ENCODE measurements around the gene TFCP2. TPM values are rescaled to one million over a fixed set of nuclear protein-coding genes. Genes with fewer than 3 reads are reported as not detected.

Gene TFCP2
- polyA plus RNA-seq, 4 donors, result 8.6 to 31.1 (median 13.6) TPM

DNA sequence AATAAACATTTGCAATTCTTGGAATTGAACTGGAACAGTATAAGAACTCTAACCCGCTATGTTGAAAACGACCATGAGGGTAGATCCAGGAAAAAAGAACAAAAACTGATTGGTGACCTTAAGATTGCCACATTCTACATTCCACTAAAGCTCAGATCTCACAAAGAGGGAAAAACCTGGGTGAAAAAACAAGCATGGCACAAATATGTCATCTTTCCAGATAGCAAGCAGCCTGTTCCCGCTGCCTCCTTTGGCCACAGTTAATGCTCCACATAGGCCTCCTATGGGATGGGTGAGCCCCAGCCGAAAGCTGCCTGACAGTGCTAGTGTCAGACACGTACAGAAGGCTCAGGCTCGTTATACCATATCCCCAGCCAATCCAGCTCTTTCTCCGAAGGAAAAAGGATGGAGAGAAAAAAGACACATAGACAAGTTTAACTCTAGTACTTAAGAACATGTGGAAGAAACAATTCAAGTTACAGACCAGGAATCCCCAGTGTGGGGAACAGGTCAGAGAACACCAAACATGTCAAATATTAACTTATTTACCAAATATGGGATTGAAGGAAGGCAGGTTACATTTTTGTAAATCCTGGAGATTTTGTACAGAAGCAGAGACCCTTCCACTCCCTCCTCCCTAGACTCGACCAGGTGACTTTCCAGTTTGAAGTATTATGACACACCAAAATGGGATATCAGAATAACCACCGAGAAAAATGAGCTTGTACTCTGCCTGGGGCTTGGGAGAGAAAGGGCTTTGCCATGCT is 110.1 kb downstream of the TFCP2 start:
- WGBS, 3 donors, result 73 to 78% (median 76%) methylated on average over 9 of the region's 9 CpGs
- H3K27ac ChIP-seq (ENCODE audit: low read depth in 1 of 3, low read length in 2 of 3), result no peak overlapping the region

DNA sequence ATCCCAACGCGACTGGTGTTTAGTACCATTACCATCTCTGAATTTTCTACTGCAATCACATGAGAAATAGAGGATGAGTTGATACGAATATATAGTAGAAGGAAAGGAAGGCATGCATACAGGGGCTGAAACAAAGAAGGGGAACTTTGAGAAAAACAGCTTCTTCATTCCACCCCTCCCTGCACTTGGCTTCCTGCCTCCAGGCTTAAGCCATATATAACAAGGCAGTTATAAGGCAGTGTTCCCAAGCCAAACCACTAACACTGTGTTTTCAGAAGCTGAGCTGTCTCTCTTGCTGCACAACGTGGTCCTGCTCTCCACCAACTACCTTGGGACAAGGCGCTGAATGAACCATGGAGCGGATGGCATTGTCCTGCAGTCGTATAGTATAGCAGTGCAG is 113.8 kb downstream of the TFCP2 start:
- no peaks in the 10 kb centered on the region for H3K9me3 ChIP-seq (ENCODE audit: control insufficient read depth in 2 of 2, insufficient read depth in 1 of 2, low read depth in 1 of 2, low read length in 1 of 2)
- H3K36me3 ChIP-seq (ENCODE audit: control insufficient read depth in 3 of 3, insufficient read depth in 2 of 3, low read depth in 1 of 3, low read length in 3 of 3), result peaks cover 13 to 65% (median 29%) of the 10 kb centered on the region in 3 donors
- H3K4me1 ChIP-seq (ENCODE audit: control insufficient read depth in 3 of 3, insufficient read depth in 2 of 3, low read depth in 1 of 3, low read length in 2 of 3), result no peaks in the 10 kb centered on the region
- no peak for DNase-seq
- no peak overlapping the region for H3K4me3 ChIP-seq (ENCODE audit: low read depth in 1 of 3, low read length in 3 of 3)
- FAIRE-seq, result no peak
- no peaks in the 10 kb centered on the region for H3K27me3 ChIP-seq (ENCODE audit: control insufficient read depth in 3 of 3, insufficient read depth in 3 of 3, low read length in 3 of 3)
- 84 to 90% (median 86%) methylated on average over 7 of the region's 7 CpGs for WGBS, 3 donors
- H3K27ac ChIP-seq (ENCODE audit: low read depth in 1 of 3, low read length in 2 of 3), result no peak overlapping the region

More for the DNA sequence above, 110.1 kb downstream of the TFCP2 start:
- no peak for FAIRE-seq
- DNase-seq, result no peak
- Histone ChIP-seq H3K9me3 (ENCODE audit: control insufficient read depth in 2 of 2, insufficient read depth in 1 of 2, low read depth in 1 of 2, low read length in 1 of 2) (no peaks in the 10 kb centered on the region), H3K4me3 (ENCODE audit: low read depth in 1 of 3, low read length in 3 of 3) (no peak overlapping the region), H3K4me1 (ENCODE audit: control insufficient read depth in 3 of 3, insufficient read depth in 2 of 3, low read depth in 1 of 3, low read length in 2 of 3) (no peaks in the 10 kb centered on the region), H3K36me3 (ENCODE audit: control insufficient read depth in 3 of 3, insufficient read depth in 2 of 3, low read depth in 1 of 3, low read length in 3 of 3) (peaks cover 10 to 62% (median 21%) of the 10 kb centered on the region in 3 donors), H3K27me3 (ENCODE audit: control insufficient read depth in 3 of 3, insufficient read depth in 3 of 3, low read length in 3 of 3) (no peaks in the 10 kb centered on the region)

DNA sequence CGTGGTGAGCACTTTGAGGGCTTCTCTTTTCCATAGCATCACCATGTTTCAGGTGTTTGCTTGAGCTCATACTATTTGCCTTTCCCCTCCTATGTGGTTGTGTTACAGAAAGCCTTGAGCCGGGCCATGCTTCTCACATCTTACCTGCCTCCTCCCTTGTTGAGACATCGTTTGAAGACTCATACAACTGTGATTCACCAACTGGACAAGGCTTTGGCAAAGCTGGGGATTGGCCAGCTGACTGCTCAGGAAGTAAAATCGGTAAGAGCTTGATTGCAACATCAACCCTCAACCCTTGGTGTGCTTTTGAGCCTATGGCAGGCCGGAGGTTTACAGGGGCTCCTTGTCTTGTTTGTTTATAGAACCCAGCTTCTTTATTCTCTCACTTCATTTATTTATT is 116.7 kb downstream of the TFCP2 start:
- FAIRE-seq, result no peak
- H3K4me1 ChIP-seq (ENCODE audit: control insufficient read depth in 3 of 3, insufficient read depth in 2 of 3, low read depth in 1 of 3, low read length in 2 of 3), result no peaks in the 10 kb centered on the region
- 84 to 88% (median 85%) methylated on average over 5 of the region's 5 CpGs for WGBS, 3 donors

DNA sequence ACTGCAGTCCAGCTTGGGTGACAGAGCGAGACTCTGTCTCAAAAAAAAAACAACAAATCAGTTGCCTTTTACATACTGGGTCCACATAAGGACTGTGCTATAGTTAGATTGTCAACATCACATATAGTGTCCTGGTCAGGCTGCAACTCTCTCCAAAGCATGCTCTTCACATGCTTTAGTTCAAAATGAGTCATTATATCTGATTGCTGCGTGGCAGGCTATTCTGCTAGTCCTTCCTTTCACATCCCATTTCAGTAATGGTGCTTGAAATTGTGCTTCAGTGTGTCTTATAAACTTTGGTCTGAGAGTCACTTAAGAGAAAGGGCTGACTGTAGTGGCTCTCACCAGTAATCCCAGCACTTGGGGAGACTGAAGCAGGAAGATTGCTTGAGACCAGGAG is 117.9 kb downstream of the TFCP2 start:
- Histone ChIP-seq H3K4me1 (ENCODE audit: control insufficient read depth in 3 of 3, insufficient read depth in 2 of 3, low read depth in 1 of 3, low read length in 2 of 3) (no peaks in the 10 kb centered on the region), H3K36me3 (ENCODE audit: control insufficient read depth in 3 of 3, insufficient read depth in 2 of 3, low read depth in 1 of 3, low read length in 3 of 3) (peaks cover 15 to 68% (median 24%) of the 10 kb centered on the region in 3 donors), H3K27ac (ENCODE audit: low read depth in 1 of 3, low read length in 2 of 3) (no peak overlapping the region), H3K9me3 (ENCODE audit: control insufficient read depth in 2 of 2, insufficient read depth in 1 of 2, low read depth in 1 of 2, low read length in 1 of 2) (no peaks in the 10 kb centered on the region), H3K27me3 (ENCODE audit: control insufficient read depth in 3 of 3, insufficient read depth in 3 of 3, low read length in 3 of 3) (no peaks in the 10 kb centered on the region), H3K4me3 (ENCODE audit: low read depth in 1 of 3, low read length in 3 of 3) (no peak overlapping the region)
- WGBS, 3 donors, result 91 to 96% (median 93%) methylated on average over 2 of the region's 2 CpGs
- no peak for DNase-seq
- FAIRE-seq, result no peak

More for the DNA sequence above, 116.7 kb downstream of the TFCP2 start:
- Histone ChIP-seq H3K9me3 (ENCODE audit: control insufficient read depth in 2 of 2, insufficient read depth in 1 of 2, low read depth in 1 of 2, low read length in 1 of 2) (no peaks in the 10 kb centered on the region), H3K27ac (ENCODE audit: low read depth in 1 of 3, low read length in 2 of 3) (peak overlapping the region in 1 of 3 donors; percentile 9), H3K27me3 (ENCODE audit: control insufficient read depth in 3 of 3, insufficient read depth in 3 of 3, low read length in 3 of 3) (no peaks in the 10 kb centered on the region), H3K36me3 (ENCODE audit: control insufficient read depth in 3 of 3, insufficient read depth in 2 of 3, low read depth in 1 of 3, low read length in 3 of 3) (peaks cover 16 to 66% (median 25%) of the 10 kb centered on the region in 3 donors), H3K4me3 (ENCODE audit: low read depth in 1 of 3, low read length in 3 of 3) (no peak overlapping the region)
- DNase-seq, result no peak

DNA sequence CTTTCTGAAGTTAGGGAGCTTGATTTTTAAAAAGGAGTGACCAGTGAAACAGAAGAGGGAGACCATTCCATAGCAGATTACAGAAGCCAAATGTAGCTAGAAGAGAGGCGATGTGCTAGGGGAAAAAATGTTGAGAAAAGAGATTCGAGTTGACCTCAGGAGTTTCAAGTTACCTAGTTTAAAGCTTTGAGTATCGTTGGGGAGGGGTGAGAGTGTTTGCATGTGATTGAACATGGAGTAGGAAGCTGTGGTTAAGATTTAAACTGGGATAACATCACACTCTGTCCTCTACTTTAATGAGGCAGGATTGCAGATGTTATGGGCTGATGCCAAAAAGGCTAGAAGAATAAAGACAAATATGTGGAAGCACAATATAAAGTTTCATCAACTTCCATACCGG is 121.1 kb downstream of the TFCP2 start:
- no peaks in the 10 kb centered on the region for H3K9me3 ChIP-seq (ENCODE audit: control insufficient read depth in 2 of 2, insufficient read depth in 1 of 2, low read depth in 1 of 2, low read length in 1 of 2)
- H3K36me3 ChIP-seq (ENCODE audit: control insufficient read depth in 3 of 3, insufficient read depth in 2 of 3, low read depth in 1 of 3, low read length in 3 of 3), result peaks cover 3 to 41% (median 12%) of the 10 kb centered on the region in 3 donors
- no peaks in the 10 kb centered on the region for H3K27me3 ChIP-seq (ENCODE audit: control insufficient read depth in 3 of 3, insufficient read depth in 3 of 3, low read length in 3 of 3)

DNA sequence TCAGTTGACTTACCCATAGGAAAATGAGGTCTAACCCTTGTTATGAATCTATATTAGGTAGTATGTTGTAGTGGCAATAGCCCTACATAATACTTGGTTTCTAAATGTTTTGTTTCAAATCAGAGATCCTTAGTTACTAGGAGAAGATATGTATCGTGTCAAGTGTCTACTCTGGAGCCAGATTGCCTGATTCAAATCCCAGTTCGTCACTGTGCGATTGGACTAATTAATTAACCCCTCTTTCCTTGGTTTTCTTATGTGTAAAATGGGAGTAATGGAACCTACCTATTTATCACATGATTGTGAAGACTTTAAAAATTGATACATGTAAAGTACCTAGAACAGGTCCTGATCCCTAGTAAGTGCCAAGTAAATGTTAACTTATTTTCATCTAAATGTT is 123.4 kb downstream of the TFCP2 start:
- no peak for FAIRE-seq
- Histone ChIP-seq H3K27ac (ENCODE audit: low read depth in 1 of 3, low read length in 2 of 3) (peak overlapping the region in 1 of 3 donors; percentile 85), H3K4me1 (ENCODE audit: control insufficient read depth in 3 of 3, insufficient read depth in 2 of 3, low read depth in 1 of 3, low read length in 2 of 3) (peaks cover 0 to 9% (median 5%) of the 10 kb centered on the region in 3 donors), H3K27me3 (ENCODE audit: control insufficient read depth in 3 of 3, insufficient read depth in 3 of 3, low read length in 3 of 3) (no peaks in the 10 kb centered on the region), H3K9me3 (ENCODE audit: control insufficient read depth in 2 of 2, insufficient read depth in 1 of 2, low read depth in 1 of 2, low read length in 1 of 2) (no peaks in the 10 kb centered on the region), H3K4me3 (ENCODE audit: low read depth in 1 of 3, low read length in 3 of 3) (peak overlapping the region in 2 of 3 donors; percentile 78 to 91), H3K36me3 (ENCODE audit: control insufficient read depth in 3 of 3, insufficient read depth in 2 of 3, low read depth in 1 of 3, low read length in 3 of 3) (peaks cover 2 to 23% (median 3%) of the 10 kb centered on the region in 3 donors)
- no peak for DNase-seq
- 13 to 55% (median 43%) methylated on average over 3 of the region's 3 CpGs for WGBS, 3 donors

More for the DNA sequence above, 121.1 kb downstream of the TFCP2 start:
- 63 to 84% (median 75%) methylated on average over 4 of the region's 4 CpGs for WGBS, 3 donors
- Histone ChIP-seq H3K27ac (ENCODE audit: low read depth in 1 of 3, low read length in 2 of 3) (no peak overlapping the region), H3K4me3 (ENCODE audit: low read depth in 1 of 3, low read length in 3 of 3) (no peak overlapping the region), H3K4me1 (ENCODE audit: control insufficient read depth in 3 of 3, insufficient read depth in 2 of 3, low read depth in 1 of 3, low read length in 2 of 3) (peaks cover 0 to 9% (median 5%) of the 10 kb centered on the region in 3 donors)
- FAIRE-seq (no peak), DNase-seq (no peak)

DNA sequence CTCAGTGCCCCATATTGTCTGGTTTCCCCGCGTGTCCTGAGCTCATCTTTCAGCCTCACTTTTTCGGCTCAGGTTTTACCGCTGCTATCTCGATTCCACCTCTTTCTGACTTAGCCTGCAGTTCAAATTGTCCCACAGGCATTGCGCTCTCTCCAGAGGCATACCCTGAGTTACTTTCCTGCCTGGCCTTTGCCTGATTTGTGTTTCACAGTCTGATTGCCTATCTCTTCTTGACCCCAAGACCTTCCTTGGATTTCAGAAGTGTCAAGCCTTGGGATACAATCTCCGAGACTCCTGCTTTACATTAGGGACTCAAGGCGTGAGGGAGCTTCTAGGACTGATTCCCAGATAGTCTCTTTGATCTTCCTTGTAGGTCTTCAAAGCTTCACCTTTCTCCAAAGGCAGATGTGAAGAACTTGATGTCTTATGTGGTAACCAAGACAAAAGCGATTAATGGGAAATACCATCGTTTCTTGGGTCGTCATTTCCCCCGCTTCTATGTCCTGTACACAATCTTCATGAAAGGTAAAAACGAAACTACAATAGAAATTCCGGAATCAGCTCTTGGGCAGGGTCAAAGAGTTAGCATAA is 124.2 kb downstream of the TFCP2 start:
- 1 to 16% (median 4%) methylated on average over 14 of the region's 14 CpGs for WGBS, 3 donors
- Histone ChIP-seq H3K4me3 (ENCODE audit: low read depth in 1 of 3, low read length in 3 of 3) (peak overlapping the region; percentile 78 to 91 (median 82)), H3K4me1 (ENCODE audit: control insufficient read depth in 3 of 3, insufficient read depth in 2 of 3, low read depth in 1 of 3, low read length in 2 of 3) (peaks cover 0 to 9% (median 5%) of the 10 kb centered on the region in 3 donors), H3K9me3 (ENCODE audit: control insufficient read depth in 2 of 2, insufficient read depth in 1 of 2, low read depth in 1 of 2, low read length in 1 of 2) (no peaks in the 10 kb centered on the region), H3K27ac (ENCODE audit: low read depth in 1 of 3, low read length in 2 of 3) (peak overlapping the region; percentile 85 to 97 (median 88)), H3K27me3 (ENCODE audit: control insufficient read depth in 3 of 3, insufficient read depth in 3 of 3, low read length in 3 of 3) (no peaks in the 10 kb centered on the region), H3K36me3 (ENCODE audit: control insufficient read depth in 3 of 3, insufficient read depth in 2 of 3, low read depth in 1 of 3, low read length in 3 of 3) (peaks cover 2 to 20% (median 3%) of the 10 kb centered on the region in 3 donors)
- peak; percentile 52 to 53 for DNase-seq
- no peak for FAIRE-seq

DNA sequence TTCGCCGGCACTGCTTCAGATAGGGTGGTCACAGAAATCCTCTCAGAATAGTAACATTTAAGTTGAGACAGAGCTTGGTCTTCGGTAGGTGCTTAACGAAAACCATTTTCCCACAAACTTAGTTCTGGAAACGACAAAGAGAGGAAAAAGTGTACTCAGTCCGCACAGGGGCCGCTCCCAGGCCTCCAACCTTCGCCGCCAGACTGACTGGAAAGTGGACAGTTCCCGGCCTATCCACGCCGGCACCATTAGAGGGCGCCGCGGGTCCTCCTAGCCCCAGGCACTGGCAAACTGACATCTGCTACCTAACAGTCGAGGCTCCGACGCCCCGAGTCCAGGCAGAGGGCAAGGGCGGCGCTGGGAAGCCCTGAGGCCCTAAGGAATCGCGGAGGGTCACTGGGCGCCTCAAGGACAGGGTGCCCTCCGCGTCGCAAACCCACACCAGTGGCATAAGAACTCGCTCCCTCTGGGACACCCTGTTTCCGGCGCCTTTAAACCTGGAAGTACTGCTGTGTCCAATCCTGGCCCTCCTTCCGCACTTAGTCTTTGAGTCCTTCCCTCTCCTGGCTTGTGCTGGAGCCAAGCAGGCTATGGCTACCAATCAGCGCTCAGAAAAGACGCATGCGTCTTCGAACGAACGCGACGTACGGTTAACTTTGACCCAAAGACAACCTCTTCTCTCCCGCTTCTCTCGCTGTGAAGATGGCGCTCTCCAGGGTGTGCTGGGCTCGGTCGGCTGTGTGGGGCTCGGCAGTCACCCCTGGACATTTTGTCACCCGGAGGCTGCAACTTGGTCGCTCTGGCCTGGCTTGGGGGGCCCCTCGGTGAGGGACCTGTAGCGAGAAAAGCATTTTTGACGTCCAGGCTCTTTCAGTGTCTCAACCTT is 125.0 kb downstream of the TFCP2 start, which contains the start of gene LETMD1:
Gene LETMD1 (plus strand): TSS at position 673 of the 886 bp plus-strand sequence. CDS start 30 bp downstream, at position 703.
- WGBS, 3 donors, result 3 to 4% (median 3%) methylated on average over 48 to 51 of the region's 51 CpGs
- FAIRE-seq, result no peak
- Histone ChIP-seq H3K4me3 (ENCODE audit: low read depth in 1 of 3, low read length in 3 of 3) (peak within 1 kb of the TSS; percentile 78 to 91 (median 82)), H3K27me3 (ENCODE audit: control insufficient read depth in 3 of 3, insufficient read depth in 3 of 3, low read length in 3 of 3) (no peaks in the 10 kb centered on the region), H3K9me3 (ENCODE audit: control insufficient read depth in 2 of 2, insufficient read depth in 1 of 2, low read depth in 1 of 2, low read length in 1 of 2) (no peaks in the 10 kb centered on the region), H3K27ac (ENCODE audit: low read depth in 1 of 3, low read length in 2 of 3) (peak within 1 kb of the TSS; percentile 85 to 97 (median 96)), H3K4me1 (ENCODE audit: control insufficient read depth in 3 of 3, insufficient read depth in 2 of 3, low read depth in 1 of 3, low read length in 2 of 3) (peaks cover 0 to 9% (median 5%) of the 10 kb centered on the region in 3 donors), H3K36me3 (ENCODE audit: control insufficient read depth in 3 of 3, insufficient read depth in 2 of 3, low read depth in 1 of 3, low read length in 3 of 3) (peaks cover 0 to 15% (median 3%) of the 10 kb centered on the region in 3 donors)
- DNase-seq, result peak; percentile 98 to 99

Measured in small intestine (tissue), 7 donors.